Ishikawa (cell line): ENCODE results near the gene TRDMT1.

Experiments used
- CEBPB ChIP-seq: IDR thresholded peaks from 2 replicates; pipeline ENCODE4 v1.6.1; 2012
- CREB1 ChIP-seq: IDR thresholded peaks from 2 replicates; pipeline ENCODE4 v1.6.1; 2012; ENCODE audit warnings: low read depth
- EGR1 ChIP-seq: IDR thresholded peaks from 2 replicates; pipeline ENCODE4 v1.6.1; 2012
- EP300 ChIP-seq: IDR thresholded peaks from 2 replicates; pipeline ENCODE4 v1.6.1; 2012; ENCODE audit warnings: borderline replicate concordance
- FOXM1 ChIP-seq: IDR thresholded peaks from 2 replicates; pipeline ENCODE4 v1.6.1; 2012; ENCODE audit warnings: low read depth, borderline replicate concordance
- NFIC ChIP-seq: IDR thresholded peaks from 2 replicates; pipeline ENCODE4 v1.6.1; 2012
- RAD21 ChIP-seq: IDR thresholded peaks from 2 replicates; pipeline ENCODE4 v1.6.1; 2012; ENCODE audit warnings: low read depth
- TAF1 ChIP-seq: IDR thresholded peaks from 2 replicates; pipeline ENCODE4 v1.6.1; 2012; ENCODE audit warnings: low read depth, mild to moderate bottlenecking
- TCF12 ChIP-seq: IDR thresholded peaks from 2 replicates; pipeline ENCODE4 v1.6.1; 2012; ENCODE audit warnings: low read depth
- TEAD4 ChIP-seq: IDR thresholded peaks from 2 replicates; pipeline ENCODE4 v1.6.1; 2012
- YY1 ChIP-seq: IDR thresholded peaks from 2 replicates; pipeline ENCODE4 v1.6.1; 2012; ENCODE audit warnings: low read depth
- ZBTB7A ChIP-seq: IDR thresholded peaks from 2 replicates; pipeline ENCODE4 v1.6.1; 2012; ENCODE audit warnings: low read depth
- TF ChIP-seq, protein P1 (sequence below): IDR thresholded peaks from 2 replicates; pipeline ENCODE4 v1.6.1; 2012; ENCODE audit warnings: low read depth, mild to moderate bottlenecking
- TF ChIP-seq, protein P2 (sequence below): IDR thresholded peaks from 2 replicates; pipeline ENCODE4 v1.6.1; 2012
- TF ChIP-seq, protein P3 (sequence below): IDR thresholded peaks from 2 replicates; pipeline ENCODE4 v1.6.1; 2012

The TRDMT1 gene

GRCh38 chr10:17185873-17186272, 15.6 kb downstream of the TRDMT1 start:
- TF ChIP-seq CEBPB, result no peak
- TF ChIP-seq TCF12, result no peak
- no peak for TF ChIP-seq FOXM1
- TF ChIP-seq, protein P1, sequence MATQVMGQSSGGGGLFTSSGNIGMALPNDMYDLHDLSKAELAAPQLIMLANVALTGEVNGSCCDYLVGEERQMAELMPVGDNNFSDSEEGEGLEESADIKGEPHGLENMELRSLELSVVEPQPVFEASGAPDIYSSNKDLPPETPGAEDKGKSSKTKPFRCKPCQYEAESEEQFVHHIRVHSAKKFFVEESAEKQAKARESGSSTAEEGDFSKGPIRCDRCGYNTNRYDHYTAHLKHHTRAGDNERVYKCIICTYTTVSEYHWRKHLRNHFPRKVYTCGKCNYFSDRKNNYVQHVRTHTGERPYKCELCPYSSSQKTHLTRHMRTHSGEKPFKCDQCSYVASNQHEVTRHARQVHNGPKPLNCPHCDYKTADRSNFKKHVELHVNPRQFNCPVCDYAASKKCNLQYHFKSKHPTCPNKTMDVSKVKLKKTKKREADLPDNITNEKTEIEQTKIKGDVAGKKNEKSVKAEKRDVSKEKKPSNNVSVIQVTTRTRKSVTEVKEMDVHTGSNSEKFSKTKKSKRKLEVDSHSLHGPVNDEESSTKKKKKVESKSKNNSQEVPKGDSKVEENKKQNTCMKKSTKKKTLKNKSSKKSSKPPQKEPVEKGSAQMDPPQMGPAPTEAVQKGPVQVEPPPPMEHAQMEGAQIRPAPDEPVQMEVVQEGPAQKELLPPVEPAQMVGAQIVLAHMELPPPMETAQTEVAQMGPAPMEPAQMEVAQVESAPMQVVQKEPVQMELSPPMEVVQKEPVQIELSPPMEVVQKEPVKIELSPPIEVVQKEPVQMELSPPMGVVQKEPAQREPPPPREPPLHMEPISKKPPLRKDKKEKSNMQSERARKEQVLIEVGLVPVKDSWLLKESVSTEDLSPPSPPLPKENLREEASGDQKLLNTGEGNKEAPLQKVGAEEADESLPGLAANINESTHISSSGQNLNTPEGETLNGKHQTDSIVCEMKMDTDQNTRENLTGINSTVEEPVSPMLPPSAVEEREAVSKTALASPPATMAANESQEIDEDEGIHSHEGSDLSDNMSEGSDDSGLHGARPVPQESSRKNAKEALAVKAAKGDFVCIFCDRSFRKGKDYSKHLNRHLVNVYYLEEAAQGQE, result no peak
- TF ChIP-seq, protein P2, sequence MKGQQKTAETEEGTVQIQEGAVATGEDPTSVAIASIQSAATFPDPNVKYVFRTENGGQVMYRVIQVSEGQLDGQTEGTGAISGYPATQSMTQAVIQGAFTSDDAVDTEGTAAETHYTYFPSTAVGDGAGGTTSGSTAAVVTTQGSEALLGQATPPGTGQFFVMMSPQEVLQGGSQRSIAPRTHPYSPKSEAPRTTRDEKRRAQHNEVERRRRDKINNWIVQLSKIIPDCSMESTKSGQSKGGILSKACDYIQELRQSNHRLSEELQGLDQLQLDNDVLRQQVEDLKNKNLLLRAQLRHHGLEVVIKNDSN, result no peak
- TF ChIP-seq EGR1, result no peak
- TF ChIP-seq EP300, result no peak
- no peak for TF ChIP-seq YY1
- no peak for TF ChIP-seq NFIC
- TF ChIP-seq, protein P3, sequence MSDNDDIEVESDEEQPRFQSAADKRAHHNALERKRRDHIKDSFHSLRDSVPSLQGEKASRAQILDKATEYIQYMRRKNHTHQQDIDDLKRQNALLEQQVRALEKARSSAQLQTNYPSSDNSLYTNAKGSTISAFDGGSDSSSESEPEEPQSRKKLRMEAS, result no peak
- no peak for TF ChIP-seq ZBTB7A
- no peak for TF ChIP-seq CREB1
- TF ChIP-seq TEAD4, result no peak
- no peak for TF ChIP-seq RAD21
- TF ChIP-seq TAF1, result no peak

- TF ChIP-seq, protein P3, result no peak
Measured at GRCh38 chr10:17183110-17183509, 18.4 kb downstream of the TRDMT1 start.

GRCh38 chr10:17181751-17182150, 19.7 kb downstream of the TRDMT1 start:
- TF ChIP-seq TEAD4 (no peak), FOXM1 (no peak), TAF1 (no peak), EP300 (no peak), TCF12 (no peak), EGR1 (no peak), CEBPB (no peak)

DNA sequence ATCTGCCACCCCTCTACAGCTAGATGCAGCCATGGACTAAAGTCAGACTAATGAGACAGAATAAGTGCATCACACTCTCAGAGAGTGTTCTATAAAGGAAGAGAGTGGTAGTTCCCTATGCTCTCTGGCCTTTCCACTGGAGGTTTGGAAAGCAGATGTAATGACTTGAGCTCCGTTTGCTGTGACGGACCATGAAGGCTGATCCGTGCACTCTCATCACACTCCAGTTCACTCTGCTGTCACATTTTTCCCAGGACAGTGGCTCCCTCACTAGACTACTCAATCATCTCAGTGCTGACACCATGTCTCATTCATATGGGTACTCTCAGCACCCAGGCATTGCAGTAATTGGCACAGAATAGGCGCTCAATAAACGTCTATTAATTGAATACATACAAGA, 20.4 kb downstream of the TRDMT1 start:
- TF ChIP-seq CREB1 (no peak), ZBTB7A (no peak), TCF12 (no peak), NFIC (no peak), EGR1 (no peak), CEBPB (no peak), RAD21 (no peak), TEAD4 (no peak), EP300 (no peak), TAF1 (no peak), YY1 (no peak), FOXM1 (no peak)
- TF ChIP-seq, protein P1, result no peak
- TF ChIP-seq, protein P2, result no peak
- TF ChIP-seq, protein P3, result no peak

DNA sequence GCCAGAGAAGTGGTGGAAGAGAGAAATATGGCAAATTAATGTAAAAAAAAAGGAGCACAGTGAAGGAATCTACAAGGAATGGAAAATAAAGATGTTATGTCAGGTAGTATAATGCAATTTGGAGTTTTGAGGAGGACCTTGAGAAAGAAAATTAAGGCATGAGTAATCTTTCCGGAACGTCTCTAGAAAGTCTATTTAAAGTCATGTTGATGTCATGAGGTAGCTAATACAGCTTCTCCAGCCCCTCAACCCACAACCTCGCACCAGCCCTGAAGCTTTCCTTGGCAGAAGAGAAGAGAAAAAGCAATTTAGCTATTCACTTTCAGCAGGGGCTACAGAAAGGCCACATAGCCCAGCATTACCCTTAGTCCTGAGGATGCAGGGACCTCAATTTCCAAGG, 22.5 kb downstream of the TRDMT1 start:
- TF ChIP-seq EP300 (no peak), TCF12 (no peak)
- TF ChIP-seq, protein P1, result no peak
